Neutrophil (primary cell): ENCODE results near the gene TSPAN4.
A peak's percentile ranks its signal among the peaks of the same experiment; 100 is the strongest.

Source experiments
- H3K27ac ChIP-seq: fragments of 200-600 bp; sonication (generic); 2 replicates; pipeline ENCODE4 v1.5.1; 2016; ENCODE audit warnings: mild to moderate bottlenecking, moderate library complexity
- H3K27me3 ChIP-seq: fragments of 200-600 bp; sonication (generic); 2 replicates; pipeline ENCODE4 v1.6.0; 2016; ENCODE audit warnings: mild to moderate bottlenecking
- H3K36me3 ChIP-seq: fragments of 200-600 bp; sonication (generic); 2 replicates; pipeline ENCODE4 v1.5.1; 2017
- H3K4me1 ChIP-seq, 2 experiments: fragments of 200-600 bp in 1 of 2; sonication (generic) in 1 of 2; 1 replicate in 1 of 2; 2 replicates in 1 of 2; pipeline versions ENCODE4 v1.5.1 to v1.6.1; 2013 to 2016; ENCODE audit warnings: low read depth in 1 of 2, low read length in 1 of 2, mild to moderate bottlenecking in 1 of 2, moderate library complexity in 1 of 2; ENCODE audit not compliant: control insufficient read depth in 1 of 2, insufficient read depth in 1 of 2
- H3K4me3 ChIP-seq, 2 experiments: fragments of 200-600 bp in 1 of 2; sonication (generic) in 1 of 2; 1 replicate in 1 of 2; 2 replicates in 1 of 2; pipeline ENCODE4 v1.5.1; 2013 to 2016; ENCODE audit warnings: low read depth in 1 of 2, low read length in 1 of 2, mild to moderate bottlenecking in 1 of 2, moderate library complexity in 1 of 2
- H3K9me3 ChIP-seq: fragments of 200-600 bp; sonication (generic); 2 replicates; pipeline ENCODE4 v1.5.1; 2016
- CTCF ChIP-seq: fragments of 200-600 bp; sonication (generic); IDR thresholded peaks from 2 replicates; pipeline ENCODE4 v1.5.1; 2016; ENCODE audit warnings: antibody characterized with exemption

TSPAN4 gene

GRCh38 chr11:831961-832528 is 10.6 kb upstream of the TSPAN4 start:
- H3K36me3 ChIP-seq, result peaks cover 10% of the 10 kb centered on the region
- no peak for TF ChIP-seq CTCF
- H3K9me3 ChIP-seq, result no peaks in the 10 kb centered on the region
- no peak overlapping the region for H3K27ac ChIP-seq
- H3K4me3 ChIP-seq, result peak overlapping the region; percentile 52 to 80
- peaks cover 65% of the 10 kb centered on the region for H3K27me3 ChIP-seq
- H3K4me1 ChIP-seq, result peaks cover 66 to 81% of the 10 kb centered on the region in 2 experiments

- peak within 1 kb of the TSS; percentile 55 to 80 for H3K4me3 ChIP-seq
- peaks cover 65% of the 10 kb centered on the region for H3K27me3 ChIP-seq
- H3K36me3 ChIP-seq, result peaks cover 16% of the 10 kb centered on the region
- no peaks in the 10 kb centered on the region for H3K9me3 ChIP-seq
- no peak for TF ChIP-seq CTCF
- H3K4me1 ChIP-seq, result peaks cover 63 to 75% of the 10 kb centered on the region in 2 experiments
- peak within 1 kb of the TSS; percentile 29 for H3K27ac ChIP-seq
These were observed 10.0 kb upstream of the TSPAN4 start, which contains the start of gene CD151 for GRCh38 chr11:832529-833113. Gene CD151 (plus strand): TSS chr11:832952. CDS start chr11:836070, 3,118 bp downstream.

- Histone ChIP-seq H3K9me3 (no peaks in the 10 kb centered on the region), H3K4me3 (peak overlapping the region; percentile 55 to 60), H3K4me1 (peaks cover 56 to 69% of the 10 kb centered on the region in 2 experiments), H3K27me3 (peaks cover 65% of the 10 kb centered on the region), H3K36me3 (peaks cover 22% of the 10 kb centered on the region), H3K27ac (peak overlapping the region; percentile 29)
- TF ChIP-seq CTCF, result no peak
These were observed 9.4 kb upstream of the TSPAN4 start for GRCh38 chr11:833114-833791.

GRCh38 chr11:833849-834311 is 8.8 kb upstream of the TSPAN4 start:
- Histone ChIP-seq H3K27ac (no peak overlapping the region), H3K9me3 (no peaks in the 10 kb centered on the region), H3K27me3 (peaks cover 65% of the 10 kb centered on the region), H3K36me3 (peaks cover 28% of the 10 kb centered on the region), H3K4me3 (peak overlapping the region in 1 of 2 experiments; percentile 60), H3K4me1 (peaks cover 50 to 62% of the 10 kb centered on the region in 2 experiments)
- no peak for TF ChIP-seq CTCF

- Histone ChIP-seq H3K27ac (no peak overlapping the region), H3K9me3 (no peaks in the 10 kb centered on the region), H3K27me3 (peaks cover 57% of the 10 kb centered on the region), H3K4me1 (peaks cover 42 to 55% of the 10 kb centered on the region in 2 experiments), H3K36me3 (peaks cover 36% of the 10 kb centered on the region), H3K4me3 (peak overlapping the region in 1 of 2 experiments; percentile 35)
- TF ChIP-seq CTCF, result no peak
These were observed 8.0 kb upstream of the TSPAN4 start for GRCh38 chr11:834371-835316.
